Neuronal stem cell (in vitro differentiated cells): Measurements from ENCODE around the gene TXNL4A.
A peak's percentile ranks its signal among the peaks of the same experiment; 100 is the strongest.

Experiments used
- DNase-seq: peaks from one replicate; pipeline ENCODE4 v3.0.0-alpha.2; 2013; ENCODE audit warnings: low spot score
- H2AFZ ChIP-seq: one replicate; pipeline ENCODE4 v1.6.1; 2013; ENCODE audit warnings: mild to moderate bottlenecking, low read length, inconsistent platforms
- H2AK5ac ChIP-seq: 2 replicates; pipeline ENCODE4 v1.6.1; 2013; ENCODE audit warnings: low read depth, mild to moderate bottlenecking, inconsistent platforms, low read length, moderate library complexity, mixed read lengths
- H2BK120ac ChIP-seq: 2 replicates; pipeline ENCODE4 v1.6.1; 2013; ENCODE audit warnings: low read depth, mild to moderate bottlenecking, inconsistent platforms, low read length, moderate library complexity, mixed read lengths
- H2BK12ac ChIP-seq: one replicate; pipeline ENCODE4 v1.6.1; 2013; ENCODE audit warnings: low read length, inconsistent platforms
- H2BK15ac ChIP-seq: 2 replicates; pipeline ENCODE4 v1.6.1; 2013; ENCODE audit warnings: mild to moderate bottlenecking, low read length, inconsistent platforms, mixed read lengths
- H2BK5ac ChIP-seq: one replicate; pipeline ENCODE4 v1.6.1; 2013; ENCODE audit warnings: inconsistent platforms, mild to moderate bottlenecking, low read length, moderate library complexity
- H3K14ac ChIP-seq: one replicate; pipeline ENCODE4 v1.6.1; 2013; ENCODE audit warnings: low read length, inconsistent platforms
- H3K18ac ChIP-seq: 2 replicates; pipeline ENCODE4 v1.6.1; 2013; ENCODE audit warnings: low read length, inconsistent platforms
- H3K23ac ChIP-seq: 2 replicates; pipeline ENCODE4 v1.6.1; 2013; ENCODE audit warnings: low read depth, mild to moderate bottlenecking, mixed read lengths, low read length, inconsistent platforms; ENCODE audit not compliant: poor library complexity
- H3K27ac ChIP-seq: replicated peaks from 3 replicates; pipeline ENCODE4 v1.5.1; 2013; ENCODE audit warnings: low read length, inconsistent platforms
- H3K27me3 ChIP-seq, 3 experiments: 2 replicates each; pipeline ENCODE4 v1.6.1; 2013; ENCODE audit warnings: low read length in 3 of 3, mild to moderate bottlenecking in 2 of 3, inconsistent platforms in 1 of 3, low read depth in 1 of 3, mixed read lengths in 1 of 3, moderate library complexity in 1 of 3; ENCODE audit not compliant: control insufficient read depth in 3 of 3, insufficient read depth in 3 of 3
- H3K36me3 ChIP-seq, 2 donors: replicated peaks in 1 of 2; 2 replicates each; pipeline ENCODE4 v1.6.1; 2013; ENCODE audit warnings: low read length in 2 of 2; ENCODE audit not compliant: control insufficient read depth in 2 of 2, insufficient read depth in 2 of 2
- H3K4ac ChIP-seq: 2 replicates; pipeline ENCODE4 v1.6.1; 2013; ENCODE audit warnings: inconsistent platforms, mild to moderate bottlenecking, low read length, moderate library complexity
- H3K4me1 ChIP-seq, 2 donors: 1 replicate in 1 of 2; 2 replicates in 1 of 2; pipeline ENCODE4 v1.6.1; 2013; ENCODE audit warnings: low read length in 2 of 2, low read depth in 1 of 2; ENCODE audit not compliant: control insufficient read depth in 2 of 2, insufficient read depth in 1 of 2
- H3K4me2 ChIP-seq: one replicate; pipeline ENCODE4 v1.6.1; 2013; ENCODE audit warnings: mild to moderate bottlenecking, low read length, inconsistent platforms; ENCODE audit not compliant: insufficient read depth, poor library complexity, severe bottlenecking
- H3K4me3 ChIP-seq, 2 donors: 2 replicates each; pipeline ENCODE4 v1.5.1; 2013; ENCODE audit warnings: low read length in 2 of 2, mild to moderate bottlenecking in 2 of 2, inconsistent platforms in 1 of 2, moderate library complexity in 1 of 2
- H3K79me1 ChIP-seq: one replicate; pipeline ENCODE4 v1.6.1; 2013; ENCODE audit warnings: low read depth, mild to moderate bottlenecking, inconsistent platforms, low read length, moderate library complexity
- H3K9ac ChIP-seq: one replicate; pipeline ENCODE4 v1.6.1; 2013; ENCODE audit warnings: mild to moderate bottlenecking, low read depth, low read length, inconsistent platforms; ENCODE audit not compliant: poor library complexity
- H3K9me3 ChIP-seq, 2 donors: replicated peaks in 1 of 2; 2 replicates each; pipeline versions ENCODE3 to v1.6.1; 2013; ENCODE audit warnings: low read length in 2 of 2, mild to moderate bottlenecking in 2 of 2, inconsistent platforms in 1 of 2, low read depth in 1 of 2, mixed read lengths in 1 of 2, moderate library complexity in 1 of 2; ENCODE audit not compliant: control insufficient read depth in 2 of 2, insufficient read depth in 1 of 2
- H4K8ac ChIP-seq: one replicate; pipeline ENCODE4 v1.6.1; 2013; ENCODE audit warnings: low read depth, mild to moderate bottlenecking, inconsistent platforms, low read length, moderate library complexity
- H4K91ac ChIP-seq: one replicate; pipeline ENCODE4 v1.6.1; 2013; ENCODE audit warnings: low read length, low read depth, mild to moderate bottlenecking, inconsistent platforms; ENCODE audit not compliant: poor library complexity
- WGBS, 2 donors: extraction: QIAGEN DNeasy Blood & Tissue Kit; methylation state at CpG; one replicate each; pipeline ENCODE4 v1.1.7; 2013; ENCODE audit warnings: missing lambda C conversion rate in 2 of 2, mixed read lengths in 1 of 2; ENCODE audit not compliant: insufficient read length in 2 of 2, insufficient replicate concordance in 1 of 2; ENCODE audit errors: extremely low coverage in 2 of 2; 5-methylcytosine and 5-hydroxymethylcytosine counted together

TXNL4A gene

GRCh38 chr18:79975043-79975442 is 13.3 kb downstream of the TXNL4A start:
- Histone ChIP-seq H3K9ac (no peak overlapping the region), H3K23ac (no peak overlapping the region), H3K36me3 (peaks cover 38 to 91% of the 10 kb centered on the region in 2 donors)

GRCh38 chr18:79974025-79974654 is 14.2 kb downstream of the TXNL4A start:
- Histone ChIP-seq H2BK5ac (no peak overlapping the region), H3K4me2 (no peak overlapping the region), H3K27ac (no peak overlapping the region), H3K79me1 (peaks cover 12% of the 10 kb centered on the region), H4K8ac (peak overlapping the region; percentile 57), H4K91ac (no peak overlapping the region), H3K14ac (no peak overlapping the region), H3K4ac (no peak overlapping the region), H3K23ac (no peak overlapping the region), H2BK120ac (no peak overlapping the region), H3K27me3 (no peaks in the 10 kb centered on the region), H2BK12ac (no peak overlapping the region), H3K9me3 (no peaks in the 10 kb centered on the region), H3K4me1 (no peaks in the 10 kb centered on the region), H3K4me3 (no peak overlapping the region), H3K36me3 (peaks cover 34 to 90% of the 10 kb centered on the region in 2 donors), H2BK15ac (no peak overlapping the region), H2AFZ (no peak overlapping the region), H3K18ac (no peak overlapping the region), H2AK5ac (no peak overlapping the region), H3K9ac (no peak overlapping the region)
- no CpG with 5 or more reads among the region's 4 CpGs for WGBS, 2 donors
- no peak for DNase-seq

More at GRCh38 chr18:79975043-79975442, 13.3 kb downstream of the TXNL4A start:
- no peak overlapping the region for H2BK120ac ChIP-seq
- H3K4me2 ChIP-seq, result no peak overlapping the region
- H3K14ac ChIP-seq, result no peak overlapping the region
- H3K27me3 ChIP-seq, result no peaks in the 10 kb centered on the region
- no peak overlapping the region for H2AK5ac ChIP-seq
- DNase-seq, result no peak
- H3K4me1 ChIP-seq, result no peaks in the 10 kb centered on the region
- H3K27ac ChIP-seq, result no peak overlapping the region
- H3K4me3 ChIP-seq, result no peak overlapping the region
- H2BK12ac ChIP-seq, result no peak overlapping the region
- WGBS, 2 donors, result no CpG with 5 or more reads among the region's 4 CpGs
- no peak overlapping the region for H3K18ac ChIP-seq
- H2AFZ ChIP-seq, result no peak overlapping the region
- H2BK15ac ChIP-seq, result no peak overlapping the region
- H4K91ac ChIP-seq, result no peak overlapping the region
- no peak overlapping the region for H4K8ac ChIP-seq
- H3K4ac ChIP-seq, result no peak overlapping the region
- H2BK5ac ChIP-seq, result peak overlapping the region; percentile 10
- peaks cover 17% of the 10 kb centered on the region for H3K79me1 ChIP-seq
- H3K9me3 ChIP-seq, result no peaks in the 10 kb centered on the region

- Histone ChIP-seq H3K23ac (no peak overlapping the region), H2AFZ (no peak overlapping the region), H3K36me3 (peaks cover 33 to 85% of the 10 kb centered on the region in 2 donors), H3K18ac (no peak overlapping the region), H3K9me3 (no peaks in the 10 kb centered on the region), H3K9ac (no peak overlapping the region), H3K4me1 (no peaks in the 10 kb centered on the region), H2AK5ac (no peak overlapping the region), H4K91ac (no peak overlapping the region), H2BK15ac (no peak overlapping the region), H2BK120ac (no peak overlapping the region), H3K4ac (no peak overlapping the region), H3K27me3 (no peaks in the 10 kb centered on the region), H3K14ac (no peak overlapping the region), H3K27ac (no peak overlapping the region), H3K4me2 (no peak overlapping the region), H3K4me3 (no peak overlapping the region), H2BK5ac (no peak overlapping the region), H2BK12ac (no peak overlapping the region), H3K79me1 (peaks cover 11% of the 10 kb centered on the region), H4K8ac (no peak overlapping the region)
- no peak for DNase-seq
- no CpG with 5 or more reads among the region's 16 CpGs for WGBS, 2 donors
Measured at GRCh38 chr18:79973517-79973916, 14.8 kb downstream of the TXNL4A start.

- Histone ChIP-seq H2BK12ac (no peak overlapping the region), H2AK5ac (no peak overlapping the region), H3K4ac (no peak overlapping the region), H4K91ac (no peak overlapping the region), H3K9ac (no peak overlapping the region), H2BK15ac (no peak overlapping the region), H3K23ac (no peak overlapping the region), H3K14ac (no peak overlapping the region), H3K79me1 (peaks cover 11% of the 10 kb centered on the region), H3K4me3 (no peak overlapping the region), H3K36me3 (peaks cover 35 to 84% of the 10 kb centered on the region in 2 donors), H3K27me3 (no peaks in the 10 kb centered on the region), H2BK120ac (no peak overlapping the region), H3K18ac (no peak overlapping the region), H3K9me3 (no peaks in the 10 kb centered on the region), H3K4me2 (no peak overlapping the region), H2BK5ac (no peak overlapping the region), H2AFZ (no peak overlapping the region), H3K27ac (no peak overlapping the region), H4K8ac (no peak overlapping the region), H3K4me1 (no peaks in the 10 kb centered on the region)
- no CpG with 5 or more reads among the region's 3 CpGs for WGBS, 2 donors
- DNase-seq, result no peak
Measured at GRCh38 chr18:79972720-79973119, 15.6 kb downstream of the TXNL4A start.
